ENCODE results near the gene DYNLRB1. TPM values are rescaled to one million over a fixed set of nuclear protein-coding genes. Genes with fewer than 3 reads are reported as not detected.
"Not testable (repeated sequence)": the region's sequence is repeated elsewhere in the genome, so short reads cannot be mapped to it uniquely, and the experiment has no call there.

Gene DYNLRB1
- 104 and 112 TPM in 2 replicates for total RNA-seq

DNA sequence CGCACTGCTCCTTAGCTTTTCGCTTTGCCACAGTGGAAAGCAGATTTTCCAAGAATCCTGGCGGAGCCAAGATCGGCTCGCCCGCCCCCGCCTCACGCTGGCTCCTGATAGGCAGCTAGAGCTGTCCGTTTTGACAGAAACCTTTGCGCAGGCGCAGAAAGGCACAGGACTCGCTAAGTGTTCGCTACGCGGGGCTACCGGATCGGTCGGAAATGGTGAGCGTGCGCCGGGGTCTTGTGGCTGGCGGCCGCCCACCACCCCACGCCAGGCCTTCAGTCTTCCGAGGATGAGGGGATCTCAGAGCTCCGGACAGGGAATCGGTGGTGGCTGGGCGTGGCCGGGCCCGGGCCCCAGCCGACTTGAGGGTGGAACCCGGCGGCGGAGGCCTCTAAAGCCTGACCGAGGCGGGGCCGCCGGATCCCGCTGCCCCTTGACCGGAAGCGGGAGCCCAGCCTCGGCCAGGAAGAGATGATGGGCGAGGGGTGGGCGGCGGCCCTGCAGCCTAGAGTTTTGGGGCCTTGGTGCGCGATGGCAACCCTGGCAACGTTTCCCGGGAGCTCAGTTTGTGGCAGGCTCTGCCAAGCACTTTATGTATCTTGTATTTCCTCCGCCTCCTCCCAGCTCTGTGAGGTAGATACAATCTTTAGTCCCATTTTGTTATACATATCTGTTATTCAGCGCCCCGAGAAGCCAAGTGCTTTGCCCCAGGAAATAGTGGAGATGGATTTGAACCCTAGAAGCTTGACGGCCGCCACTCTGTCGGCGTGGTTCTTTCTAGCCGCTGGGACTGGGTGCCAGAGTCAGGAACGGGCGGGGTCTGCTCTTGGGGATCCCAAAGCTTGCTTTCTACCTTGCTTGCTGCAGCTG lies at the start of gene DYNLRB1:
Gene DYNLRB1 (plus strand): TSS at position 176 of the 867 bp plus-strand sequence. CDS start 37 bp downstream, at position 213.
- H3K27me3 Mint-ChIP-seq (ENCODE audit: low read depth) = no peaks in the 10 kb centered on the region
- H3K36me3 Mint-ChIP-seq (ENCODE audit: low read depth) = peaks cover 18% of the 10 kb centered on the region
- H3K4me1 Mint-ChIP-seq (ENCODE audit: low read depth) = peaks cover 22% of the 10 kb centered on the region
- intact Hi-C loops (cut with micrococcal nuclease) = loop anchor here (1.0 to 10.0 kb wide), 6 partner anchors 154 to 522 kb away; partner anchors contain the start of genes AHCY, ITCH, PIGU and RALY
- H3K27ac Mint-ChIP-seq = peak within 1 kb of the TSS; percentile 96
- DNase-seq (ENCODE audit: low spot score) = peak; percentile 92
- H3K4me3 Mint-ChIP-seq (ENCODE audit: low read depth) = peak within 1 kb of the TSS; percentile 99
- no peaks in the 10 kb centered on the region for H3K9me3 Mint-ChIP-seq

DNA sequence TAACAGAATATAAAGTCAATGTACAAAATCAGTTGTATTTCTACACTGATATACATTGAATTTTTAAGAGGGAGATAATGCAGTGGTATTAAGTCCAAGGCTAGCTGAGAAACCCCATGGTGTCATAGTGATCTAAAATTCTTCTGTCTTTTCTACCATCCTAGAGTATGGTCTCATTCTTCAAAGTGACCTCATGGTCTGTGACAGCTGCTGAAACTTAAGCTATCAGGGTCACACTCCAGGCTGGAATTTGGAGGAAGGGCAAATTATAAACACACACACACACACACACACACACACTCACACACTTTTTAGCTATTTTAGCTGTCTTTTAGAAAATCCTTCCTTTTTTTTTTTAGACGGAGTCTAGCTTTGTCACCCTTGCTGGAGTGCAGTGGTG lies 47.3 kb upstream of the DYNLRB1 start:
- peaks cover 40% of the 10 kb centered on the region for H3K36me3 Mint-ChIP-seq (ENCODE audit: low read depth)
- H3K4me1 Mint-ChIP-seq (ENCODE audit: low read depth) = no peaks in the 10 kb centered on the region
- H3K27me3 Mint-ChIP-seq (ENCODE audit: low read depth) = no peaks in the 10 kb centered on the region
- intact Hi-C loops (cut with micrococcal nuclease) = no loop called here
- no peak overlapping the region for H3K27ac Mint-ChIP-seq
- no peaks in the 10 kb centered on the region for H3K9me3 Mint-ChIP-seq
- DNase-seq (ENCODE audit: low spot score) = no peak
- no peak overlapping the region for H3K4me3 Mint-ChIP-seq (ENCODE audit: low read depth)

DNA sequence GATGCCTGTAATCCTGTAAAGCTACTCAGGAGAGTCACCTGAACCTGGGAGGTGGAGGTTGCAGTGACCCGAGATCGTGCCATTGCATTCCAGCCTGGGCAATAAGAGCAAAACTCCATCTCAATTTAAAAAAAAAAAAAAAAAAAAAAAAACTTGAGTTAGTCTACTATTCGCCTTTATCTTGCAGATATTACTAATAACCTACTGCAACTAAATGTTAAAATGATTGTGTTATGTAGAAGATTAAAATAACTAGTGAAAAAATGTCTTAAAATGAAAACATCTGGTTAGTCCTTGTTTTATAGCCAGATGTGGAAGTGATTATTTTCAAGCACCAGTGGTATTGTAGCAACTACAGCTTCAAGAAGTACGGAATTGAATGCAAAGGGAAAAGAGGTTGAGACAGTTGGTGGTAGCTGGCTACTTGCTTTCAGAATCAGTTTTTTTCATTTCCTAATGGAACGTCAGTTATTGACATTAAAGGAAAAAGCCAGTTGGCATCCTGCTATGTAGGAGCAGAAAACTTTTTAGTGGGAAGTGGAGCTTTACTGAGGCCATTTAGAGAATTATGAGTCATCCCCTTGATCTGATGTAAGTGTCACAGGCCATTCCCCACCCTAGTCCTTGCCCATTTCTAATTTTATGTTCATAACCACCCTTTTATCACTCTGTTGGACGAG lies 43.8 kb upstream of the DYNLRB1 start:
- intact Hi-C loops (cut with micrococcal nuclease) = loop anchor here (10.0 kb wide), 1 partner anchor 158 kb away; no protein-coding TSS in a partner anchor
- Mint-ChIP-seq H3K4me1 (ENCODE audit: low read depth) (peaks cover 6% of the 10 kb centered on the region), H3K27ac (no peak overlapping the region), H3K36me3 (ENCODE audit: low read depth) (peaks cover 47% of the 10 kb centered on the region), H3K27me3 (ENCODE audit: low read depth) (no peaks in the 10 kb centered on the region), H3K9me3 (no peaks in the 10 kb centered on the region), H3K4me3 (ENCODE audit: low read depth) (no peak overlapping the region)
- DNase-seq (ENCODE audit: low spot score) = no peak

DNA sequence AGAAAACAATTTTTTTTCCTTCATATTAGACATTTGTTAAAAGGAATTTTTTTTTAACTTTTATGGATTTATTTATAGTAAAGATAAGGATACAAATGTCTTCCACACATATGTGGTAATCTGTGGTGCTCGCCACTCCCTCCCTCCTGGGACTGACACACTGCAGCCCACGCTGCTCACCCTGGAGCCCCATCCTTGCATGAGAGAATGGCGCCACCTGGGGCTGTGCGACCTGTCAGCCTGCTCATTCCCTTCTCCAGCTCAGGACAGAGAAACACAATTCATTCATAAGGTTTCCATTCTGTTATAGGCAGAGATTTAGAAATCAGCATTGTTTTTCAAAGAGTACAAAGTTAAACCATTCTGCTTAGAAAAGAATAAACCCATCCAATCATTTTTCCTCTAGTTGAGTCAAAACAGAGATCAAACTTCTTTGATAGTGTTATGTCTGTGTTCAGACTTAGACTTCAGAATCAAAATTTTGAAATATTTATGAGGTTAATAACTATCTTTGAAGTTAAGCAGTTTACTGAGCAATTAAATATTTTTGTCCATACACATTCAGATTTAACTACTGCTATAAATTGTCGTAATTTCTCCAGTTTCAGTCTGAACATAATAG lies 42.8 kb upstream of the DYNLRB1 start:
- DNase-seq (ENCODE audit: low spot score) = no peak
- Mint-ChIP-seq H3K27me3 (ENCODE audit: low read depth) (no peaks in the 10 kb centered on the region), H3K36me3 (ENCODE audit: low read depth) (peaks cover 47% of the 10 kb centered on the region), H3K27ac (no peak overlapping the region), H3K4me1 (ENCODE audit: low read depth) (peaks cover 6% of the 10 kb centered on the region), H3K9me3 (no peaks in the 10 kb centered on the region), H3K4me3 (ENCODE audit: low read depth) (no peak overlapping the region)
- intact Hi-C loops (cut with micrococcal nuclease) = loop anchor here (10.0 kb wide), 1 partner anchor 159 kb away; no protein-coding TSS in a partner anchor

DNA sequence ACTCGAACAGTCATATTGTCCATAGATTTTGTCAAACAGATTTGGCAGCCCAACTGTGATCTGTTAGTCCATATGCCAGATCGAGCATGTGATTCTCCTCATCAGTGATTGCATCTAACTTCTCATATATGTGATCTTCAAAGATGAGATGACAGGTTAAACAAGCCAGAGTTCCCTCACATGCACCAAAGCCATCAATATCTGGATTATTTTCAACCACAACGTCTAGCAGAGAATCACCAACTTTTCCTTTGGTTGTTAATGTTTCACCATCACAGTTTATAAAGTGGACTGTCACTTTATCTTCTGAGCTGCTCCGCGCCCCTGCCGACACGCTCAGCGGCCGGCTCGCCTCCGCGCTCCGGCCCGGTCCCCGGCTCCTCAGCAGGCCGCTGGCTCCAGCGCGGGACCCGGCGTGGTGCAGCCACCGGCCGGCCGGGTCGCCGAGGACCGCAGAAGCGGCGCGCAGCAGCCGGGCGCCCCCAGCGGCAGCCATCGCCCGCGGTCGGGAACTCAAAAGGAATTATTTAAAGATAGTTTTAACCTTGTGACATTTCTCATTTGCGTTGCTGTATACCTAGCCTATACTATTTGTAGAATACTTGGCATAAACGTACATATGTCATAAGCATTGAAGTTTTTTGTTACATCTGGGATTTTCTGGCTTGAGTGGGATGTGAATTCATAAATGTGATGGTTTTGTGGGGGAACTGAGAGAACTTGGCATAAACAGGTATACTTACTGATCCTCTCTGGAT lies 40.1 kb upstream of the DYNLRB1 start:
- H3K4me3 Mint-ChIP-seq (ENCODE audit: low read depth) = no peak overlapping the region

DNA sequence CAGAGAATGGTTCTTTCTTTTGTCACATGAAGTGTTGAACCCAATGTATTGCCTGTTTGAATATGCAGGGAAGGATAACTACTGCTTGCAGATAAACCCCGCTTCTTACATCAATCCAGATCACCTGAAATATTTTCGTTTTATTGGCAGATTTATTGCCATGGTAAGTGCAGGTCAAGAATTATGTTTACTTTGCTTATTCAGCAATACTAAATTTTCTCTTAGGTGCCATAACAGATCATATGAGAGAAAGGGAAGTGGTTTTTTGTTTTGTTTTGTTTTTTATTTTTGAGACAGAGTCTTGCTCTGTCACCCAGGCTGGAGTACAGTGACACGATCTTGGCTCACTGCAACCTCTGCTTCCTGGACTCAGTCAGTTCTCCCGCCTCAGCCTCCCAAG lies 36.6 kb upstream of the DYNLRB1 start:
- H3K27ac Mint-ChIP-seq = no peak overlapping the region
- no peak for DNase-seq (ENCODE audit: low spot score)
- intact Hi-C loops (cut with micrococcal nuclease) = loop anchor here (10.0 kb wide), 1 partner anchor 165 kb away; no protein-coding TSS in a partner anchor
- H3K36me3 Mint-ChIP-seq (ENCODE audit: low read depth) = peaks cover 76% of the 10 kb centered on the region
- H3K9me3 Mint-ChIP-seq = peaks cover 17% of the 10 kb centered on the region
- H3K27me3 Mint-ChIP-seq (ENCODE audit: low read depth) = no peaks in the 10 kb centered on the region
- peaks cover 6% of the 10 kb centered on the region for H3K4me1 Mint-ChIP-seq (ENCODE audit: low read depth)
- no peak overlapping the region for H3K4me3 Mint-ChIP-seq (ENCODE audit: low read depth)

More for the DNA sequence above, 40.1 kb upstream of the DYNLRB1 start:
- peaks cover 3% of the 10 kb centered on the region for H3K9me3 Mint-ChIP-seq
- intact Hi-C loops (cut with micrococcal nuclease) = loop anchor here (10.0 kb wide), 1 partner anchor 161 kb away; no protein-coding TSS in a partner anchor
- no peak overlapping the region for H3K27ac Mint-ChIP-seq
- peaks cover 61% of the 10 kb centered on the region for H3K36me3 Mint-ChIP-seq (ENCODE audit: low read depth)
- H3K4me1 Mint-ChIP-seq (ENCODE audit: low read depth) = peaks cover 6% of the 10 kb centered on the region
- DNase-seq (ENCODE audit: low spot score) = no peak
- no peaks in the 10 kb centered on the region for H3K27me3 Mint-ChIP-seq (ENCODE audit: low read depth)

DNA sequence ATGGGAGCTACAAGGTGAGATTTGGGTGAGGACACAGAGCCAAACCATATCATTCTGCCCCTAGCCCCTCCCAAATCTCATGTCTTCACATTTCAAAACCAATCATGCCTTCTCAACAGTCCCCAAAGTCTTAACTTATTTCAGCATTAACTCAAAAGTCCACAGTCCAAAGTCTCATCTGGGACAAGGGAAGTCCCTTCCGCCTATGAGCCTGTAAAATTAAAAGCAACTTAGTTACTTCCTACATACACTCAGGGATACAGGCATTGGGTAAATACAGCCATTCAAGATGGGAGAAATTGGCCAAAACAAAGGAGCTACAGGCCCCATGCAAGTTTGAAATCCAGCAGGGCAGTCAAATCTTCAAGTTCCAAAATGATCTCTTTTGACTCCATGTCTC lies 34.1 kb upstream of the DYNLRB1 start:
- DNase-seq (ENCODE audit: low spot score); H3K27me3 Mint-ChIP-seq (ENCODE audit: low read depth); intact Hi-C loops (cut with micrococcal nuclease); H3K4me1 Mint-ChIP-seq (ENCODE audit: low read depth); H3K4me3 Mint-ChIP-seq (ENCODE audit: low read depth); H3K27ac Mint-ChIP-seq: not testable (repeated sequence)
- H3K36me3 Mint-ChIP-seq (ENCODE audit: low read depth) = peaks cover 68% of the 10 kb centered on the region
- H3K9me3 Mint-ChIP-seq = peaks cover 17% of the 10 kb centered on the region

DNA sequence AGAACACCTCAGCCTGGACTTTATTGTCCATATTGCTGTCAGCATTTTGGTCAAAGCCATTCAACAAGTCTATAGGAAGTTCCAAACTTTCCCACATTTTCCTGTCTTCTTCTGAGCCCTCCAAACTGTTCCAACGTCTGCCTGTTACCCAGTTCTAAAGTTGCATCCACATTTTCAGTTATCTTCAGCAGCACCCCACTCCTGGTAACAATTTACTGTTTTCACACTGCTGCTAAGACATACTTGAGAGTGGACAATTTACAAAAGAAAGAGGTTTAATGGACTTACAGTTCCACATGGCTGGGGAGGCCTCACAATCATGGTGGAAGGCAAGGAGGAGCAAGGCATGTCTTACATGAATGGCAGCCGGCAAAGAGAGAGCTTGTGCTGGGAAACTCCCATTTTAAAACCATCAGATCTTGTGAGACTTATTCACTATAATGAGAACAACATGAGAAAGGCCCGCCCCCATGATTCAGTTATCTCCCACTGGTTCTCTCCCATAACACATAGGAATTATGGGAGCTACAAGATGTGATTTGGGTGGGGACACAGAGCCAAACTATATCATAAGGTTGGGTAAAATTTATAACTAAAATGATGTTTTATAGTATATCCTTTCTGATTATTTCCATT lies 32.5 kb upstream of the DYNLRB1 start:
- H3K4me3 Mint-ChIP-seq (ENCODE audit: low read depth); H3K27me3 Mint-ChIP-seq (ENCODE audit: low read depth); intact Hi-C loops (cut with micrococcal nuclease); H3K4me1 Mint-ChIP-seq (ENCODE audit: low read depth); DNase-seq (ENCODE audit: low spot score); H3K27ac Mint-ChIP-seq: not testable (repeated sequence)
- Mint-ChIP-seq H3K36me3 (ENCODE audit: low read depth) (peaks cover 79% of the 10 kb centered on the region), H3K9me3 (peaks cover 17% of the 10 kb centered on the region)

DNA sequence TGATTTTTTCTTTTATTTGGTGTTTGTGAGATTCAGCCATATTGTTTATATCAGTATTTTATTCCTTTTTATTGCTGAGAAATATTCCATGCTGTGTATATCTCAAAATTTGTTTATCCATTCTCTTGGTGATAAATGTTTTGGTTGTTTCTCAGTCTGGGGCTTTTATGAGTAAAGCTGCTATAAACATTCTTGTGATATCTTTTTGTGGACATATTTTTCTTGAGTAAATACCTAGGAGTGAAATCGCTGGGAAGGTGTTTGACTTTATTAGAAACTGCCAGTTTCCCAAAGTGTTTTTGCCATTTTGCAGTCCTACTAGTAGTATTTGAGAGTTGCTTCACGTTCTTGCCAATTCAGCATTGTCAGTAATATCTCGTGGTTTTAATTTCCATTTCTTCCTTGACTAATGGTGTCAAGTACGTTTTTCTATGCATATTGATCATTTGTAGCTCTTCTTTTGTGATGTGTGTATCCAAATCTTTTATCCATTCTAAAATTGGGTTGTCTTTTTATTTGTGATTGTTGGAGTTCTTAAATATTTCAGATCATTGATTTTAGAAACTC lies 31.1 kb upstream of the DYNLRB1 start:
- intact Hi-C loops (cut with micrococcal nuclease) = no loop called here
- H3K4me1 Mint-ChIP-seq (ENCODE audit: low read depth) = no peaks in the 10 kb centered on the region
- H3K4me3 Mint-ChIP-seq (ENCODE audit: low read depth) = no peak overlapping the region
- peaks cover 17% of the 10 kb centered on the region for H3K9me3 Mint-ChIP-seq
- no peaks in the 10 kb centered on the region for H3K27me3 Mint-ChIP-seq (ENCODE audit: low read depth)
- H3K27ac Mint-ChIP-seq = no peak overlapping the region
- DNase-seq (ENCODE audit: low spot score) = no peak
- peaks cover 76% of the 10 kb centered on the region for H3K36me3 Mint-ChIP-seq (ENCODE audit: low read depth)

DNA sequence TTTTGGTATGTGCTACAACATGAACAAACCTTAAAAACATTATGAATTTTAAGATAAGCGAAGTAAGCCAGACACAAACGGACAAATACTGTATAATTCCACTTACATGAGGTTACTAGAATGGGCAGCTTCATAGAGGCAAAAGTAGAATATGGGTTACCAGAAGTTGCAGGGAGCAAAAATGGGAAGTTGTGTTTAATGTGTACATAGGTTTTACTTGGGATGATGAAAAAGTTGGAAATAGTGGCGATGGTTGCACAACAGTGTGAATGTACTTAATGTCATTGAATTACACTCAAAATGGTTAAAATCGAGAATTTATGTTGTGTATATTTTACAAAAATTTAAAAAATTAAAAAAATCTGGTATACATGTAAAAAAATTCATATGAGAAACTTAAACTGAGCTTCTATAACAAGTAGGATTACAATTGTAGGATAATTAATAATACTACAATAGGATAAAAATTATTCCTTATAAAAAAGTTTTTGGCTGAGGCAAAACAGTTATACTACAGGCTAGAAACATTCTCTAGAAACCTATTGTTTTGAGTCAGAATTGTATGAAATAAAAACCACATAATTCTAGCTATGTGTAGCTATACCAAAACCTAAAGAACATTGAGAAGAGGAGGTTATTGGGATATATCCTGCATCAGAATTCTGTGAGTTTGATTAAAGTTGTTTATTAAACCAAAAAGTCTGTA lies 24.8 kb upstream of the DYNLRB1 start:
- intact Hi-C loops (cut with micrococcal nuclease) = no loop called here
- Mint-ChIP-seq H3K4me1 (ENCODE audit: low read depth) (no peaks in the 10 kb centered on the region), H3K36me3 (ENCODE audit: low read depth) (peaks cover 74% of the 10 kb centered on the region), H3K27me3 (ENCODE audit: low read depth) (no peaks in the 10 kb centered on the region), H3K9me3 (no peaks in the 10 kb centered on the region), H3K4me3 (ENCODE audit: low read depth) (no peak overlapping the region), H3K27ac (no peak overlapping the region)
- DNase-seq (ENCODE audit: low spot score) = no peak

DNA sequence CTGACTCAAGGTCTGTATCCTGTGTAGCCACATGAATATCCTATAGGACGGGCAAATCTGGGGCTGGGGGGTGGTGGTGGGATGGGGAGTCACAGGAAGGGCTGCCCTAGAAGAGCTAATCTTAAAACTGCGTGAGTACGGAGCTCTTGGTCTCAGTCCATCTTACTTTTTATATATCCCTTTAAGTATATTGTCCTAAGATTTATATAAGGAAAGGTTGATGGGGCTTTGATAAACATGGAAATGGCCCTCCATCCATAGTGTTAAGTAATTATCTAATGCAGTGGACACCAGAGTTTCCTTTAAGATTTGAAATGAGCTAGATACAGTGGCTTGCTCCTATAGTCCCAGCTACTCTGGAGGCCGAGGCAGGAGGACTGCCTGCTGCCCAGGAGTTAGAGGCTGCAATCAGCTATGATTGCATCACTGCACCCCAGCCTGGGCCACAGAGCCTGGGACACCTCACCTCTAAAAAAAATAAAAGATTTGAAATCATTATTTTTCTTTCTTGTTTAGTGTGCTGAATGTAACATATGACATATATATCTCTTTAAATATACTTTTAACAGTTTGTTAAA lies 24.2 kb upstream of the DYNLRB1 start:
- Mint-ChIP-seq H3K27me3 (ENCODE audit: low read depth) (no peaks in the 10 kb centered on the region), H3K27ac (no peak overlapping the region), H3K4me1 (ENCODE audit: low read depth) (no peaks in the 10 kb centered on the region), H3K36me3 (ENCODE audit: low read depth) (peaks cover 78% of the 10 kb centered on the region), H3K9me3 (no peaks in the 10 kb centered on the region), H3K4me3 (ENCODE audit: low read depth) (no peak overlapping the region)
- no peak for DNase-seq (ENCODE audit: low spot score)
- intact Hi-C loops (cut with micrococcal nuclease) = no loop called here
